AG09319 (cell line): Measurements from ENCODE around the gene SBF1.

Source experiments
- DNase-seq: peaks from one replicate; pipeline ENCODE4 v3.0.0-alpha.2; 2010; ENCODE audit warnings: low read depth; ENCODE audit errors: extremely low read depth
- TF ChIP-seq, protein P1 (sequence below): IDR thresholded peaks from 2 replicates; pipeline ENCODE4 v1.5.1; 2011; ENCODE audit warnings: low read depth, mild to moderate bottlenecking, inconsistent platforms, low read length, moderate library complexity

Gene SBF1

DNA sequence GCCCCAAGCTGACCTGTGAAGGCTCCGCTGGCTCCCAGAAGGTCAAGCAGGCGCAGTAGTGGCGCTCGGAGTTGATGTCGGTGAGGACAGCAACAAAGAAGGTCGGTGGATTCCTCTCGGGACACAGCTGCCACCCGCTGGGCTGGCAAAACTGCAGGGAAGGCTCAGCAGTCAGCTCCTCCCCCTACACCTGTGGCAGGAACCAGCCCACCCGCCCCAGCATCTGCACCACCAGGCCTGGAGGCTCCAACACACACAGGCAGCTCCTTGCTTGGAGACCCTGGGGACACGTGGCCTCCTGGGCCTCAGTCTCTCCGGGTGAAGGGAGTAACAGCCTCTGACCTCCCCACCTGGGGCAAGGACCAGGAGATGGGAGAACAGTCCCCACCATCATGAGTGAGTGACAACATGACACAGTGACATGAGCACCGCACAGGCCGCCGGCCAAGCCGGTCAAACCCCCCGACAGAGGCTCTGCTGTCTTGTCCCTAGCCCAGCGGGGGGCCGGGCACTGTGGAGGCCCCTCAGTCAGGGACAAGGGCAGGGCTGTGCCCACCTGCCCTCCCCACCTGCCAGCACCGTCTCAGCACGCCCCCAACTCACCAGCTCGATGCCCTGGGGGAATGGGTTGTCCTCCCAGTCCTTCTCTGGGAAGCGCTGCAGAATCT is 6.9 kb downstream of the SBF1 start:
- TF ChIP-seq, protein P1, sequence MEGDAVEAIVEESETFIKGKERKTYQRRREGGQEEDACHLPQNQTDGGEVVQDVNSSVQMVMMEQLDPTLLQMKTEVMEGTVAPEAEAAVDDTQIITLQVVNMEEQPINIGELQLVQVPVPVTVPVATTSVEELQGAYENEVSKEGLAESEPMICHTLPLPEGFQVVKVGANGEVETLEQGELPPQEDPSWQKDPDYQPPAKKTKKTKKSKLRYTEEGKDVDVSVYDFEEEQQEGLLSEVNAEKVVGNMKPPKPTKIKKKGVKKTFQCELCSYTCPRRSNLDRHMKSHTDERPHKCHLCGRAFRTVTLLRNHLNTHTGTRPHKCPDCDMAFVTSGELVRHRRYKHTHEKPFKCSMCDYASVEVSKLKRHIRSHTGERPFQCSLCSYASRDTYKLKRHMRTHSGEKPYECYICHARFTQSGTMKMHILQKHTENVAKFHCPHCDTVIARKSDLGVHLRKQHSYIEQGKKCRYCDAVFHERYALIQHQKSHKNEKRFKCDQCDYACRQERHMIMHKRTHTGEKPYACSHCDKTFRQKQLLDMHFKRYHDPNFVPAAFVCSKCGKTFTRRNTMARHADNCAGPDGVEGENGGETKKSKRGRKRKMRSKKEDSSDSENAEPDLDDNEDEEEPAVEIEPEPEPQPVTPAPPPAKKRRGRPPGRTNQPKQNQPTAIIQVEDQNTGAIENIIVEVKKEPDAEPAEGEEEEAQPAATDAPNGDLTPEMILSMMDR = no peak
- DNase-seq = no peak

- DNase-seq = no peak
- TF ChIP-seq, protein P1 = no peak
Observed at GRCh38 chr22:50467341-50467740, 7.5 kb downstream of the SBF1 start.

DNA sequence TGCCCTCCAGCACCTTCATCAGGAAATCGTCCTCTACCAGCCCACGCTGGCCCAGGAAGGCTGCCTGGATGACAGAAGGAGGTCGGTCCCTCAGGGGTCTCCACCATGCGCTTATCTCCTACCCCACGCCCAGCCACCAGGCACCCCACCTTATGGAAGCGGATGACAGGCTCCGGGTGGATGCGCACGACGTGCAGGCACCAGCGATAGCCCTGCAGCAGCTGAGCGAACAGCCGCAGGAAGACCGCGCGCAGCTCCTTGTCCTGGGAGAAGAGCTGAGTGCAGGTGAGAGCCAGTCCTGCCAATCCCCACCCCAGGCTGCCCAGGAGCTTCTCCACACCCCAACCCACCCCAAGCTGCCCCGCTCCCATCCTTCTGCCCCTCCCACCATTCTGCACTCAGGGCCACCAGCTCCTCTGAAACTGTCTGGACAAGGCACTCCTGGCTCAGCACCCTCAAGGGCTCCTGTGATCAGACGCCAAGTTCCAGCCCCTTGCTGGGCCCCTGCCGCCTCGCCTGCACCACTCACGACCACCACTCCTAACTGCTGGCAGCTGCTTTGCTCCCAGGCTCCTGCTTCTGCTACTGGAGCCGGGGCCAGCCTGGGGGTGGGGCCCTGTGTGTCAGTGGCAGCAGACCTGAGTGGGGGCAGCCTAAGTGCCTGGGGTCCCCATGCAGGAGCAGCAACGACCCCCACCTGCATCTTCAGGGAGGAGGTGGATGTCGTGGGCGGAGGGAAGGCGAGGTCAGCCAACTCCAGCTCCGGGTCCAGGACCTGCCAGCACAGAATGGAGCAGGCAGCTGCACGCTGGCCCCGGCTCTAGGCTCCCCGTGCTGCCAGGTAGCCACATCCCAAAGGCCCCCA is 9.5 kb downstream of the SBF1 start:
- no peak for DNase-seq
- TF ChIP-seq, protein P1 = no peak

- TF ChIP-seq, protein P1 = no peak
- no peak for DNase-seq
Observed at GRCh38 chr22:50464451-50464850, 10.4 kb downstream of the SBF1 start.

DNA sequence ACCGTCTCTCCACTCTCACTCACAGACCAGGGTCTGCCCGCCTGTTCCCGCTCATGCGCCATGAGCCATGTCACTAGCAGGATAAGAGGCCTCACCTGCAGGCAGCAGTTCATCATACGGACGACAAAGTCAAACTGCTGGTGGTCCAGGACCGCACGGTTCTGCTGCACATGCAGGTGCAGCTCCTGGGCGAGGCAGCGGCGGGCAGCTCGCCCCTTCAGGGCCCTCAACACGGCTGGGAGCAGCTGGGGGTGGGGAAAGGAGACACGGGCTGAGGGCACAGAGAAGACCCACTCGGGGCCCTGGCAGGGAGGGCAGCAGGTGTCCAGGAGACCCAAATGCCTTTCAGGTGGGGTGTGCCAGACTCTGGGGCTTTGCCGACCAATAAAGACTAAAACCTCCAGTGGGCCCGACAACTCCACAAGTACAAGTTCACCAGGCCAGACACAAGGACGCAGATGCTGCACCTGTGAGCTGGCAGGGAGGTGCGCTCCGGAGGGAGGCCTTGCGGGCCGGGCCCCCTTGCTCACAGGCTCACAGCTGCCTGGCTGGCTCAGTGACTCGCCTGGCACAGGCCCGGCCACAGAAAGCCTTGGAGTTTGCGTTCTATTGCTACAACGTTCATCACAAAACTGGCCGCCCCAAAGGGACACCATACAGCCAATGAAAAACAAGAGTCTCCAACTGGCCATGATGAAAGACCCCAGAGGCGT is 11.5 kb downstream of the SBF1 start:
- no peak for DNase-seq
- TF ChIP-seq, protein P1 = no peak

GRCh38 chr22:50461979-50462540 is 12.8 kb downstream of the SBF1 start:
- TF ChIP-seq, protein P1 = no peak
- DNase-seq = no peak
